Measurements from ENCODE around the gene ZNF518A.
A peak's percentile ranks its signal among the peaks of the same experiment; 100 is the strongest.

ZNF518A gene

GRCh38 chr10:96153070-96153469 lies 23.0 kb downstream of the ZNF518A start (continued):
- no peak for TF ChIP-seq ZNF830 (tag by site-specific recombination; IDR thresholded peaks at IDR 0.05; ENCODE audit: low read depth)
- TF ChIP-seq ZNF544 (tag by site-specific recombination; IDR thresholded peaks at IDR 0.05) = no peak

DNA sequence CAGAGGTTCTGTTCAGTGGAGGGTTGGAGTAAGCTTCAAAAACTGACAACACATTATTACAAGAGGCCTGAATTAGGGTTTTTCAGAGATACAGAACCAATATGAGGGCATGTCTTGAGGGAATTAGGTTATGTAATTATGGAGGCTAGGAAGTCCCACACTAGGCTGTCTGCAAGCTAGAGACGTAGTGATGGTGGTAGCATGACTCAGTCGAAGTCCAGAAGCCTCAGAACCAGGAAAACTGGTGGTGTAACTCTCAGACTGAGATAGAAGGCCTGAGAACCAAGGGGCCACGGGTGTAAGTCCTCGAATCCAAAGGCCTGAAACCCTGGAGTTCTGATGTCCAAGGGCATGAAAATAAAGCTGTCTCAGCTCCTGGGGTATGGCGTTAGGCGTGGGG lies 35.6 kb downstream of the ZNF518A start:
- Histone ChIP-seq H3K36me3 (ENCODE audit: control insufficient read depth in 2 of 2, insufficient read depth in 1 of 2, low read length in 2 of 2) (peaks cover 5 to 8% of the 10 kb centered on the region in 2 experiments; a peak in 2 of 3 replicates), H3K9me3 (ENCODE audit: control insufficient read depth, insufficient read depth, low read depth, low read length) (no peaks in the 10 kb centered on the region), H3K4me3 (ENCODE audit: low read depth, low read length) (no peak overlapping the region), H3K4me1 (ENCODE audit: control insufficient read depth, insufficient read depth, low read length) (no peaks in the 10 kb centered on the region), H3K27ac (ENCODE audit: extremely low read depth, low read depth, low read length) (no peak overlapping the region)
- POLR2A ChIA-PET = interaction anchor here (0.7 kb wide), 1 partner anchor 336 kb away, joined by 5 read pairs; no protein-coding TSS in a partner anchor
- CTCF ChIA-PET = interaction anchor here (0.7 kb wide), 1 partner anchor 35 kb away, joined by 3 read pairs; the partner anchor contains the start of gene ZNF518A
- no peak for TF ChIP-seq ZNF544 (tag by site-specific recombination; IDR thresholded peaks at IDR 0.05)
- TF ChIP-seq ZNF600 (tag by site-specific recombination; IDR thresholded peaks at IDR 0.05) = no peak
- TF ChIP-seq ZNF10 (tag by site-specific recombination; IDR thresholded peaks at IDR 0.05) = no peak
- no peak for TF ChIP-seq ZNF629 (tag by site-specific recombination; IDR thresholded peaks at IDR 0.05)
- TF ChIP-seq ZNF561 (tag by site-specific recombination; IDR thresholded peaks at IDR 0.05; ENCODE audit: borderline replicate concordance) = no peak
- no peak for TF ChIP-seq KLF7 (tag by site-specific recombination; IDR thresholded peaks at IDR 0.05; ENCODE audit: borderline replicate concordance)
- no peak for TF ChIP-seq FEZF1 (tag by site-specific recombination; IDR thresholded peaks at IDR 0.05)
- no peak for TF ChIP-seq ZNF777 (tag by site-specific recombination; IDR thresholded peaks at IDR 0.05; ENCODE audit: borderline replicate concordance)
- no peak for TF ChIP-seq HOXC10 (CRISPR knock-in tag; IDR thresholded peaks at IDR 0.05)
- TF ChIP-seq ZNF184 (tag by site-specific recombination; IDR thresholded peaks at IDR 0.05) = no peak
- no peak for TF ChIP-seq AEBP2 (tag by site-specific recombination; IDR thresholded peaks at IDR 0.05; ENCODE audit: borderline replicate concordance)
- no peak for TF ChIP-seq ZNF670 (tag by site-specific recombination; IDR thresholded peaks at IDR 0.05; ENCODE audit: low read depth)
- TF ChIP-seq ZNF658 (tag by site-specific recombination; IDR thresholded peaks at IDR 0.05) = no peak
- no peak for TF ChIP-seq ZNF335 (tag by site-specific recombination; conservative IDR thresholded peaks at IDR 0.05)
- TF ChIP-seq, protein P1, sequence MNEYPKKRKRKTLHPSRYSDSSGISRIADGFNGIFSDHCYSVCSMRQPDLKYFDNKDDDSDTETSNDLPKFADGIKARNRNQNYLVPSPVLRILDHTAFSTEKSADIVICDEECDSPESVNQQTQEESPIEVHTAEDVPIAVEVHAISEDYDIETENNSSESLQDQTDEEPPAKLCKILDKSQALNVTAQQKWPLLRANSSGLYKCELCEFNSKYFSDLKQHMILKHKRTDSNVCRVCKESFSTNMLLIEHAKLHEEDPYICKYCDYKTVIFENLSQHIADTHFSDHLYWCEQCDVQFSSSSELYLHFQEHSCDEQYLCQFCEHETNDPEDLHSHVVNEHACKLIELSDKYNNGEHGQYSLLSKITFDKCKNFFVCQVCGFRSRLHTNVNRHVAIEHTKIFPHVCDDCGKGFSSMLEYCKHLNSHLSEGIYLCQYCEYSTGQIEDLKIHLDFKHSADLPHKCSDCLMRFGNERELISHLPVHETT (tag by site-specific recombination; IDR thresholded peaks at IDR 0.05) = no peak
- TF ChIP-seq YY1 (tag by site-specific recombination; IDR thresholded peaks at IDR 0.05) = no peak
- no peak for TF ChIP-seq ZNF555 (tag by site-specific recombination; conservative IDR thresholded peaks at IDR 0.05)
- TF ChIP-seq ZNF473 (tag by site-specific recombination; IDR thresholded peaks at IDR 0.05) = no peak
- no peak for TF ChIP-seq ZNF510 (tag by site-specific recombination; IDR thresholded peaks at IDR 0.05; ENCODE audit: insufficient replicate concordance)
- TF ChIP-seq IKZF3 (tag by site-specific recombination; IDR thresholded peaks at IDR 0.05) = no peak

- no peak overlapping the region for H3K27ac ChIP-seq (ENCODE audit: extremely low read depth, low read depth, low read length)
- H3K36me3 ChIP-seq (ENCODE audit: control insufficient read depth in 2 of 2, insufficient read depth in 1 of 2, low read length in 2 of 2) = no peaks in the 10 kb centered on the region
- ChIA-PET POLR2A (no interaction called here), CTCF (interaction anchor here (0.6 kb wide), 1 partner anchor 144 kb away, joined by 6 read pairs; no protein-coding TSS in a partner anchor)
- no peaks in the 10 kb centered on the region for H3K9me3 ChIP-seq (ENCODE audit: control insufficient read depth, insufficient read depth, low read depth, low read length)
- no peak overlapping the region for H3K4me3 ChIP-seq (ENCODE audit: low read depth, low read length)
- H3K4me1 ChIP-seq (ENCODE audit: control insufficient read depth, insufficient read depth, low read length) = no peaks in the 10 kb centered on the region
- TF ChIP-seq ZNF324 (tag by site-specific recombination; IDR thresholded peaks at IDR 0.05) (no peak), SETDB1 (IDR thresholded peaks at IDR 0.05; ENCODE audit: insufficient read length, low read length) (peak; percentile 89), ZNF76 (tag by site-specific recombination; IDR thresholded peaks at IDR 0.05; ENCODE audit: borderline replicate concordance, low read depth) (no peak), ZSCAN30 (tag by site-specific recombination; IDR thresholded peaks at IDR 0.05) (no peak)
These were observed 38.4 kb downstream of the ZNF518A start for GRCh38 chr10:96168546-96168945.

All from HEK293 (cell line).